ENCODE data around the gene RGS6.
A peak's percentile ranks its signal among the peaks of the same experiment; 100 is the strongest.

The RGS6 gene

DNA sequence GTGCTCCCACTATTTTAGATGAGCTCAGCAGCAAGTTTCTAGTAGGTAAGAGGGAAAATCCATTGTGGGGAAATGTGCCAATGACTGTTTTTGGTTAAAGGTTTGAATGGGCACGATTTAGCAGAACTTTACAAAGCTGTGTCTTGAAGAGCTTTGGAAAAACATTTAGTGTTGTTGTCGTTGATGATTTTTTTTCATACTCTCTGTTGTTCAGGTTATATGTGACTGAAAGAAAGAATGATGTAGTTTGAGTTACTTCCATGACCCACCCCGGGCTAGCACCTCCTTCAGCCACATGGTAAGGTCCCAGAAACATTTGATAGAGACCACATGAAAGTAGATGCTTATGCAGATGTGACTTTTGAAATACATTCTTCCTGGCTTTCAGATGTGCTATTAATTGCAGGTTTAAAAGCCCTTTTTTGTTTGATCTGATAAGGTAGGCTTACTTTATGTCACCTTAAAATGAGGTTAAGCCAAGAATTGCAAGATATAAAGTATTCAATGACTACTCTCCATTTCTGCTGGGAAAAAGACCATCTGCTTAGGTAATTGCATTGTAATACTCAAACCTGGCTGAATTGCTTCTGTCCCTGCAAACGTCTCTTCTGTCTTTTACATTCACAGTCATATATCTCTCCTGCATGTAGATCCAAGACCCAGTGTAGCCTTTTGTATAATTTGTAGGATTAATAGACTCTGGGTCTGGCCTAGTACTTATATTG, 250.6 kb downstream of the RGS6 start:
- intact Hi-C loops (cut with DNase I; ENCODE audit: low total_unique reads): no loop called here
- H3K36me3 ChIP-seq: no peaks in the 10 kb centered on the region

DNA sequence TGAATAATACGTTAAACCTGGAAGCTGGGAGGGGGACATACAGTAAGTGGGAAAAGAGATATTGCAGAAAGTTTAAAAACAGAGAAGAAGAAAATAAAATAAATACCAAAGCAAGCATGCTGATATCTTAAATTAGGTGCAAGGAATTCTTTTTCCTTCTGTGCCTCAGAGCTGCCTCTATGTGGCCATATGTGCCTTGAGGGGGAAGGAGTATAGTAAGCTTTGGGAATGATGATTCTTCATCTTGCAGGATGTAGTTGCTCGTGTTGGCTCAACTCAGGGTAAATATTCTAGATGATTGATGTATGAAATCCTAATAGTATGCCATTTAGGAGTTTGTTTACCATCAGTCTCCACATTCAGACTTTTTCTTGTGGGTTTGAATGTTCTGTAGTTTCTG, 251.4 kb downstream of the RGS6 start:
- H3K9me3 ChIP-seq: peaks cover 0 to 7% (median 0%) of the 10 kb centered on the region in 3 donors
- H3K4me1 ChIP-seq: peaks cover 4 to 61% (median 22%) of the 10 kb centered on the region in 4 donors
- H3K4me3 ChIP-seq: no peak overlapping the region
- TF ChIP-seq, protein P1, sequence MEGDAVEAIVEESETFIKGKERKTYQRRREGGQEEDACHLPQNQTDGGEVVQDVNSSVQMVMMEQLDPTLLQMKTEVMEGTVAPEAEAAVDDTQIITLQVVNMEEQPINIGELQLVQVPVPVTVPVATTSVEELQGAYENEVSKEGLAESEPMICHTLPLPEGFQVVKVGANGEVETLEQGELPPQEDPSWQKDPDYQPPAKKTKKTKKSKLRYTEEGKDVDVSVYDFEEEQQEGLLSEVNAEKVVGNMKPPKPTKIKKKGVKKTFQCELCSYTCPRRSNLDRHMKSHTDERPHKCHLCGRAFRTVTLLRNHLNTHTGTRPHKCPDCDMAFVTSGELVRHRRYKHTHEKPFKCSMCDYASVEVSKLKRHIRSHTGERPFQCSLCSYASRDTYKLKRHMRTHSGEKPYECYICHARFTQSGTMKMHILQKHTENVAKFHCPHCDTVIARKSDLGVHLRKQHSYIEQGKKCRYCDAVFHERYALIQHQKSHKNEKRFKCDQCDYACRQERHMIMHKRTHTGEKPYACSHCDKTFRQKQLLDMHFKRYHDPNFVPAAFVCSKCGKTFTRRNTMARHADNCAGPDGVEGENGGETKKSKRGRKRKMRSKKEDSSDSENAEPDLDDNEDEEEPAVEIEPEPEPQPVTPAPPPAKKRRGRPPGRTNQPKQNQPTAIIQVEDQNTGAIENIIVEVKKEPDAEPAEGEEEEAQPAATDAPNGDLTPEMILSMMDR (IDR thresholded peaks at IDR 0.05): no peak
- intact Hi-C loops (cut with DNase I; ENCODE audit: low total_unique reads): no loop called here
- H3K36me3 ChIP-seq: no peaks in the 10 kb centered on the region
- H3K27ac ChIP-seq: peak overlapping the region in 1 of 2 donors; percentile 58
- no peaks in the 10 kb centered on the region for H3K27me3 ChIP-seq
- DNase-seq: no peak

More for the DNA sequence above, 250.6 kb downstream of the RGS6 start:
- H3K4me3 ChIP-seq: no peak overlapping the region
- H3K4me1 ChIP-seq: peaks cover 3 to 54% (median 20%) of the 10 kb centered on the region in 4 donors
- no peak for DNase-seq
- H3K27me3 ChIP-seq: no peaks in the 10 kb centered on the region
- TF ChIP-seq, protein P1 (IDR thresholded peaks at IDR 0.05): no peak
- no peak overlapping the region for H3K27ac ChIP-seq
- H3K9me3 ChIP-seq: peaks cover 0 to 7% (median 0%) of the 10 kb centered on the region in 3 donors

DNA sequence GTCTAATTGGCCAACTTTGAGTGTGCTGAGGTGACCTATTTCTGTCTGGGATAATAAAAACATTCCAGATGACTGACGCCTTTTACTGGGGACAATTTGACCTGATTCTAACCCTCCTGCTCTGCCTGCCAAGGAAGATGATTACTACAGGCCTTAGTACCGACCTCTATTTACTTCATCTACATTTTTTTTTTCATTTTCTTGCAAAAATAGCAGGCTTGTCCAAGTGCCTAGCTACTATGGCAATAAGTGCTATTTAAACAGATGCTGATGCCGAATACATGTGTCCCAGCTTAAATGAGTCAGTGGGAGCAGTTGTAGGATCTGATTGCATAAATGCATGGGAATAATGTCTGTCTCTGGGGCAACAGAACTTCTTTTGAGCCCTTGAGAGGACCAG, 254.3 kb downstream of the RGS6 start:
- no peaks in the 10 kb centered on the region for H3K9me3 ChIP-seq
- H3K4me3 ChIP-seq: peak overlapping the region in 1 of 2 donors; percentile 6
- peak; percentile 56 to 73 for DNase-seq
- H3K27ac ChIP-seq: peak overlapping the region; percentile 58 to 77
- intact Hi-C loops (cut with DNase I; ENCODE audit: low total_unique reads): no loop called here
- no peaks in the 10 kb centered on the region for H3K36me3 ChIP-seq
- peaks cover 4 to 66% (median 23%) of the 10 kb centered on the region in 4 donors for H3K4me1 ChIP-seq
- no peaks in the 10 kb centered on the region for H3K27me3 ChIP-seq
- TF ChIP-seq, protein P1 (IDR thresholded peaks at IDR 0.05): no peak

DNA sequence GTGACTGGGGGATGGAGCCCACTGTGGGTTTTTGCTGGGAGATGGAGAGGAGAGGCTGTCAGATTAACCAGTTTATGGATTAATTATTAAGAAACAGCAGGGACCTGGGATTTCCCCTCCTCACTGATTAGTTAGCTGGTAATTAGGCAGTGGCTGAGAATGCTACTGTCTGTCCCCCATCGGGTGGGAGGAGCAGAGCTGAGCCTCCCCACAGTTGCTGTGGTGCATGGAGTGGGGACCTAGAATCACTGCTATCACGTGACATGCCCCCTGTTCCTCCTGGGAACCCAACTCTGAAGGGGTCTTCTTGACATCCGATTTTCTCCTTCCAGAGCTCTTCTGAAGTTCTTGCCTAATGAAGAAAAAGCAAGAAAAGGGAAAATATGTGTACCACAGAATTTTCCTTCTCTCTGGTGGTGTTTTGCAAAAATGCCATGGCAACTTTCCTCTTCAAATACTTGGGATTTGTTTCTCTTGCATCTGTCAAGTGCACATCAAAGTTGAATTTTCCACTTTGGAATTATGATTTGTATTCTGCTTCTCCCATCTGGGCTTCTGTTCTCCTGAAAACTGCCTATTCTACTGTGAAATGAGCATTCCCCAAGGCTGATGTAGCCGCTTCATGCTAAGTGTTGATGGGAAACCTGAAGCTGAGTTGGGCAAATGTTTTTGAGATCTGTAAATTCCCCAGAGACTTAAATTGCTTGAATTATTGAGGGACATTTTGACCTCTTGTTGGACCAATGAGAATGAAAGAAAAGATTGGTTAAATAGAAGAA, 264.2 kb downstream of the RGS6 start:
- intact Hi-C loops (cut with DNase I; ENCODE audit: low total_unique reads): no loop called here
- no peaks in the 10 kb centered on the region for H3K27me3 ChIP-seq
- H3K27ac ChIP-seq: no peak overlapping the region
- no peaks in the 10 kb centered on the region for H3K9me3 ChIP-seq
- H3K36me3 ChIP-seq: no peaks in the 10 kb centered on the region
- H3K4me3 ChIP-seq: no peak overlapping the region
- TF ChIP-seq, protein P1 (IDR thresholded peaks at IDR 0.05): no peak
- DNase-seq: no peak
- H3K4me1 ChIP-seq: peaks cover 0 to 13% (median 4%) of the 10 kb centered on the region in 4 donors

DNA sequence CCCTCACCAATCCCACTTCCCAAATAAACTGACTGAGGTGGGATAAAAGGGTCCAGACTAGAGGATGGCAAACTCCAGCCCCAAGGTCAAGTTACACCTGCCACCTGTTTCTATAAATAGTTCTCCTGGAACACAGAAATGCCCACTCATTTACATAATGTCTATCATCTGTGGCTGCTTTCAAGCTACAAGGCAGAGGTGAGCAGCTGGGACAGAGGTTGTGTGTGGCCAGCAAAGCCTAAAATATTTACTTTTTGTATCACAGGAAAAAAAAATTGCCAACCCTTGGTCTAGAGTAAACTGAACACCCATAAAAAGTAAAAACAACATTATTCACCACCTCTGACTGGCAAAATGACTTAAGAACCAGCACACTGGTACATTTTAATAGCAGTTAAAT, 269.4 kb downstream of the RGS6 start:
- peaks cover 0 to 5% (median 0%) of the 10 kb centered on the region in 4 donors for H3K4me1 ChIP-seq
- no peak for DNase-seq

More for the DNA sequence above, 269.4 kb downstream of the RGS6 start:
- H3K36me3 ChIP-seq: no peaks in the 10 kb centered on the region
- intact Hi-C loops (cut with DNase I; ENCODE audit: low total_unique reads): no loop called here
- no peak overlapping the region for H3K4me3 ChIP-seq
- no peak overlapping the region for H3K27ac ChIP-seq
- H3K9me3 ChIP-seq: no peaks in the 10 kb centered on the region
- H3K27me3 ChIP-seq: no peaks in the 10 kb centered on the region
- TF ChIP-seq, protein P1 (IDR thresholded peaks at IDR 0.05): no peak
